Liver (tissue), 2 donors: ENCODE results near the gene SRC.

Source experiments
- FOXA2 ChIP-seq: IDR thresholded peaks from 2 replicates; pipeline ENCODE4 v1.6.1; 2016; ENCODE audit warnings: antibody characterized with exemption
- TF ChIP-seq, protein P1 (sequence below): fragments of 150-350 bp; IDR thresholded peaks from 2 replicates; pipeline ENCODE4 v1.5.1; 2017; ENCODE audit warnings: improper control_type of control experiment, low read depth, low read length; ENCODE audit not compliant: missing input control
- donor health status: healthy.

GRCh38 chr20:37397954-37398749 lies 52.2 kb downstream of the SRC start:
- TF ChIP-seq FOXA2 = no peak
- TF ChIP-seq, protein P1, sequence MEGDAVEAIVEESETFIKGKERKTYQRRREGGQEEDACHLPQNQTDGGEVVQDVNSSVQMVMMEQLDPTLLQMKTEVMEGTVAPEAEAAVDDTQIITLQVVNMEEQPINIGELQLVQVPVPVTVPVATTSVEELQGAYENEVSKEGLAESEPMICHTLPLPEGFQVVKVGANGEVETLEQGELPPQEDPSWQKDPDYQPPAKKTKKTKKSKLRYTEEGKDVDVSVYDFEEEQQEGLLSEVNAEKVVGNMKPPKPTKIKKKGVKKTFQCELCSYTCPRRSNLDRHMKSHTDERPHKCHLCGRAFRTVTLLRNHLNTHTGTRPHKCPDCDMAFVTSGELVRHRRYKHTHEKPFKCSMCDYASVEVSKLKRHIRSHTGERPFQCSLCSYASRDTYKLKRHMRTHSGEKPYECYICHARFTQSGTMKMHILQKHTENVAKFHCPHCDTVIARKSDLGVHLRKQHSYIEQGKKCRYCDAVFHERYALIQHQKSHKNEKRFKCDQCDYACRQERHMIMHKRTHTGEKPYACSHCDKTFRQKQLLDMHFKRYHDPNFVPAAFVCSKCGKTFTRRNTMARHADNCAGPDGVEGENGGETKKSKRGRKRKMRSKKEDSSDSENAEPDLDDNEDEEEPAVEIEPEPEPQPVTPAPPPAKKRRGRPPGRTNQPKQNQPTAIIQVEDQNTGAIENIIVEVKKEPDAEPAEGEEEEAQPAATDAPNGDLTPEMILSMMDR = no peak
